ENCODE data around the gene ANKRD9.

- no peak for TF ChIP-seq CTCF (IDR thresholded peaks at IDR 0.05; ENCODE audit: insufficient read depth, low read length, poor library complexity, severe bottlenecking)
- no peak for TF ChIP-seq EZH2phosphoT487 (conservative IDR thresholded peaks at IDR 0.05; ENCODE audit: low read length)
Observed at GRCh38 chr14:102500158-102500662, 9.4 kb downstream of the ANKRD9 start.

All from SU-DHL-6 (cell line).